HepG2 (cell line): Measurements from ENCODE around the gene NPDC1. TPM values are rescaled to one million over a fixed set of nuclear protein-coding genes. Genes with fewer than 3 reads are reported as not detected.

Source experiments
- ATAC-seq: fragments of 200-7000 bp; cut with Tn5 transposase; 3 replicates; pipeline ENCODE4 v1.9.1; 2020; ENCODE audit warnings: mild to moderate bottlenecking, moderate library complexity
- BruUV-seq: library from RNA; stranded (reverse); fragments of 400-500 nt; replicated peaks from 2 replicates; lab custom pipeline; 2021; lab: Mats Ljungman, UMichigan
- CTCF ChIA-PET: fragments of 300-600 bp; formaldehyde crosslinking; extraction: SDS; loops from one replicate; lab custom pipeline; 2021; ENCODE audit warnings: low total read pairs, inconsistent platforms, low intra/inter-chr PET ratio; lab: Yijun Ruan, JAX
- POLR2A ChIA-PET: fragments of 350-600 bp; sonication (Branson Sonifier 250); formaldehyde crosslinking; loops from one replicate; lab custom pipeline; 2020; ENCODE audit warnings: antibody characterized with exemption, inconsistent platforms; lab: Yijun Ruan, JAX
- DNase-seq: peaks from one replicate; pipeline ENCODE4 v3.0.0-alpha.2; 2015; ENCODE audit warnings: low spot score
- FAIRE-seq: peaks from 3 replicates; lab custom pipeline; 2011; peaks lifted over from hg19 to GRCh38; lab: Jason Lieb, UNC
- H2AFZ ChIP-seq: one replicate; pipeline ENCODE4 v1.6.1; 2011; ENCODE audit warnings: low read length, inconsistent platforms
- H3K27ac ChIP-seq: fragments of 300-600 bp; 3 replicates; pipeline ENCODE4 v1.8.0; 2011; ENCODE audit warnings: mixed run types, mild to moderate bottlenecking, mixed read lengths, low read length, inconsistent platforms; ENCODE audit not compliant: insufficient read depth; ENCODE audit errors: extremely low read length
- H3K27me3 ChIP-seq, 2 experiments: fragments of 200-600 bp in 1 of 2; 2 replicates in 1 of 2; 3 replicates in 1 of 2; pipeline versions ENCODE4 v1.6.0 to v1.8.0; 2011; ENCODE audit warnings: low read length in 2 of 2, mild to moderate bottlenecking in 2 of 2, moderate library complexity in 2 of 2, inconsistent platforms in 1 of 2; ENCODE audit not compliant: insufficient read depth in 2 of 2, control insufficient read depth in 1 of 2
- H3K36me3 ChIP-seq, 2 experiments: fragments of 200-600 bp in 1 of 2; replicated peaks in 1 of 2; 2 replicates in 1 of 2; 3 replicates in 1 of 2; pipeline versions ENCODE4 v1.5.1 to v1.8.0; 2011; ENCODE audit warnings: low read length in 2 of 2, inconsistent platforms in 1 of 2; ENCODE audit not compliant: insufficient read depth in 2 of 2, control insufficient read depth in 1 of 2
- H3K4me1 ChIP-seq: 2 replicates; pipeline ENCODE4 v1.5.1; 2012; ENCODE audit warnings: low read length, inconsistent platforms; ENCODE audit not compliant: insufficient read depth
- H3K4me2 ChIP-seq: 2 replicates; pipeline ENCODE4 v1.6.0; 2011; ENCODE audit warnings: low read depth, low read length, inconsistent platforms
- H3K4me3 ChIP-seq, 3 experiments: fragments of 200-600 bp in 1 of 3; sonication (generic), shearing (Covaris generic) in 1 of 3; replicated peaks in 1 of 3; 2 replicates each; pipeline ENCODE4 v1.5.1; 2011 to 2016; ENCODE audit warnings: low read length in 3 of 3, inconsistent platforms in 2 of 3, low read depth in 2 of 3, mild to moderate bottlenecking in 2 of 3, control low read depth in 1 of 3, mixed read lengths in 1 of 3; ENCODE audit not compliant: insufficient read depth in 1 of 3
- H3K79me2 ChIP-seq: one replicate; pipeline ENCODE4 v1.6.1; 2011; ENCODE audit warnings: low read length, inconsistent platforms; ENCODE audit not compliant: insufficient read depth
- H3K9ac ChIP-seq: 2 replicates; pipeline ENCODE4 v1.6.0; 2011; ENCODE audit warnings: mild to moderate bottlenecking, low read depth, low read length, inconsistent platforms; ENCODE audit not compliant: insufficient read depth
- H3K9me3 ChIP-seq: 2 replicates; pipeline ENCODE4 v1.5.1; 2012; ENCODE audit warnings: mild to moderate bottlenecking, low read length
- H4K20me1 ChIP-seq: 2 replicates; pipeline ENCODE4 v1.6.0; 2011; ENCODE audit warnings: inconsistent platforms, mild to moderate bottlenecking, low read length, moderate library complexity; ENCODE audit not compliant: insufficient read depth
- DBP ChIP-seq: sonication (generic); formaldehyde crosslinking; IDR thresholded peaks from 2 replicates; pipeline ENCODE4 v1.4.0; 2020; ENCODE audit warnings: missing genetic modification reagents; ENCODE audit errors: not compliant biosample characterization
- HOXA9 ChIP-seq: sonication (generic); formaldehyde crosslinking; IDR thresholded peaks from 2 replicates; pipeline ENCODE4 v1.8.1; 2022; ENCODE audit warnings: missing genetic modification reagents, mild to moderate bottlenecking, moderate library complexity, borderline replicate concordance
- NFIC ChIP-seq: IDR thresholded peaks from 2 replicates; pipeline ENCODE4 v1.6.1; 2012; ENCODE audit warnings: mild to moderate bottlenecking, low read length, inconsistent platforms
- TCF12 ChIP-seq, 2 experiments: fragments of 450-650 bp in 1 of 2; sonication (generic) in 1 of 2; formaldehyde crosslinking in 1 of 2; IDR thresholded peaks; 2 replicates each; pipeline versions ENCODE4 v1.6.1 to v1.8.0; 2017 to 2022; ENCODE audit warnings: antibody characterized with exemption in 1 of 2, mild to moderate bottlenecking in 1 of 2, missing genetic modification reagents in 1 of 2, moderate library complexity in 1 of 2
- USF2 ChIP-seq, 2 experiments: sonication (generic) in 1 of 2; formaldehyde crosslinking in 1 of 2; IDR thresholded peaks; 2 replicates each; pipeline versions ENCODE4 v1.5.1 to v1.6.1; 2011 to 2020; ENCODE audit warnings: borderline replicate concordance in 1 of 2, low read depth in 1 of 2, low read length in 1 of 2, mild to moderate bottlenecking in 1 of 2, missing genetic modification reagents in 1 of 2, moderate library complexity in 1 of 2
- ZNF414 ChIP-seq: sonication (generic); formaldehyde crosslinking; IDR thresholded peaks from 2 replicates; pipeline ENCODE4 v1.5.0; 2020; ENCODE audit warnings: missing genetic modification reagents
- ZNF451 ChIP-seq: sonication (generic); formaldehyde crosslinking; IDR thresholded peaks from 2 replicates; pipeline ENCODE4 v1.5.0; 2020; ENCODE audit warnings: mild to moderate bottlenecking, missing genetic modification reagents
- ZNF629 ChIP-seq: sonication (generic); formaldehyde crosslinking; conservative IDR thresholded peaks from 2 replicates; pipeline ENCODE4 v1.5.0; 2020; ENCODE audit warnings: missing genetic modification reagents
- ZNF687 ChIP-seq: sonication (generic); formaldehyde crosslinking; IDR thresholded peaks from 2 replicates; pipeline ENCODE4 v1.5.1; 2020; ENCODE audit warnings: mild to moderate bottlenecking, missing genetic modification reagents, moderate library complexity
- WGBS: methylation state at CpG from one replicate; pipeline ENCODE4 v1.1.6; 2017; ENCODE audit warnings: low lambda C conversion rate; 5-methylcytosine and 5-hydroxymethylcytosine counted together
- in situ Hi-C: cut with HindIII; loops from 2 replicates; pipeline ENCODE4 v1.10.0; 2017; ENCODE audit warnings: low pct_unique_long_range_greater_than_20kb; ENCODE audit not compliant: extremely low pct_ligation_motif_present
- intact Hi-C: fragments of 100-400 bp; cut with micrococcal nuclease; formaldehyde crosslinking; loops from one replicate; pipeline ENCODE4 v1.10.0; 2022; ENCODE audit not compliant: unreplicated experiment
- polyA plus RNA-seq, 8 experiments: library from polyadenylated mRNA; depleted of rRNA in 3 of 8; stranded (reverse) in 7 of 8; unstranded in 1 of 8; fragments of >200 nt; fragmentation: Illumina TruSeq in 4 of 8; extraction: Trizol in 4 of 8; gene quantifications; 2 replicates each; pipeline versions ENCODE4 v1.2.1 to v1.2.3, GENCODE V29; 2011 to 2016; ENCODE audit warnings: low read depth in 4 of 8, missing spikeins in 1 of 8, mixed read lengths in 1 of 8; ENCODE audit not compliant: insufficient read depth in 1 of 8
- total RNA-seq, 5 experiments: library from RNA; depleted of rRNA; stranded (reverse); fragments of >200 nt; fragmentation: Illumina TruSeq; extraction: Trizol; gene quantifications; 2 replicates each; pipeline ENCODE4 v1.2.3, GENCODE V29; 2016; ENCODE audit warnings: low read depth in 1 of 5

NPDC1 gene
- total and polyA plus RNA-seq, 2 of the 13 experiments (the other 11 are each of a cell fraction or from before 2014, with no cell fraction given) = 0.84 to 5.4 TPM

GRCh38 chr9:137045294-137046087 lies 486 bp downstream of the NPDC1 start (continued):
- TF ChIP-seq DBP (CRISPR knock-in tag) (no peak), ZNF451 (0 out of 2 replicates have a peak, but pooled peaks have one; percentile 46), NFIC (no peak), ZNF687 (0 out of 2 replicates have a peak, but pooled peaks have one; percentile 18)

GRCh38 chr9:137044502-137045177 lies 1.3 kb downstream of the NPDC1 start:
- H2AFZ ChIP-seq = no peak overlapping the region
- no peak overlapping the region for H3K9ac ChIP-seq
- 15% methylated on average over 9 of the region's 18 CpGs for WGBS
- intact Hi-C loops = no loop called here
- FAIRE-seq (no peak), DNase-seq (no peak), ATAC-seq (no peak)
- peaks cover 3% of the 10 kb centered on the region; the same call in 1 of the 2 replicates for H4K20me1 ChIP-seq
- H3K9me3 ChIP-seq = no peaks in the 10 kb centered on the region
- no peaks in the 10 kb centered on the region for H3K36me3 ChIP-seq
- ChIA-PET CTCF (interaction anchor here (2.8 kb wide), 1 partner anchor 19 kb away, joined by 16 read pairs; no protein-coding TSS in a partner anchor), POLR2A (no interaction called here)
- H3K79me2 ChIP-seq = no peaks in the 10 kb centered on the region
- H3K4me3 ChIP-seq = peak overlapping the region in 2 of 3 experiments; percentile 54 to 77; a peak in 4 of 6 replicates
- H3K4me1 ChIP-seq = peaks cover 25% of the 10 kb centered on the region
- no TSS peak for BruUV-seq
- in situ Hi-C loops = loop anchor here (10.0 kb wide), 1 partner anchor 270 kb away; no protein-coding TSS in a partner anchor
- H3K27me3 ChIP-seq = peaks cover 3 to 27% of the 10 kb centered on the region in 2 experiments; a peak in 4 of 5 replicates
- H3K27ac ChIP-seq = no peak overlapping the region
- H3K4me2 ChIP-seq = peak overlapping the region; percentile 84
- no peak for TF ChIP-seq HOXA9
- no peak for TF ChIP-seq TCF12 (IDR thresholded peaks at IDR 0.05)
- TF ChIP-seq TCF12 (CRISPR knock-in tag; IDR thresholded peaks at IDR 0.05) = no peak
- TF ChIP-seq ZNF414 (CRISPR knock-in tag) = no peak
- no peak for TF ChIP-seq USF2 (IDR thresholded peaks at IDR 0.05; ENCODE audit: low read depth, low read length)
- no peak for TF ChIP-seq USF2 (CRISPR knock-in tag; IDR thresholded peaks at IDR 0.05; ENCODE audit: borderline replicate concordance)
- peak; percentile 52; the same call in 1 of the 2 replicates for TF ChIP-seq ZNF629 (CRISPR knock-in tag)
